A549 (cell line): ENCODE measurements around the gene PRSS56. TPM values are rescaled to one million over a fixed set of nuclear protein-coding genes. Genes with fewer than 3 reads are reported as not detected.

Experiments
- ATAC-seq, 2 experiments: fragments of 200-7000 bp in 1 of 2; fragments of >200 bp in 1 of 2; cut with Nextera tagmentation in 1 of 2; cut with Tn5 transposase in 1 of 2; 3 replicates each; pipeline versions ENCODE4 v1.8.0 to v1.9.1; 2018 to 2020; ENCODE audit warnings: mild to moderate bottlenecking in 1 of 2, moderate library complexity in 1 of 2
- CTCF ChIA-PET: fragments of 300-600 bp; sonication (Branson Sonifier 250); formaldehyde crosslinking; extraction: SDS; loops from one replicate; lab custom pipeline; 2021; ENCODE audit warnings: antibody characterized with exemption, inconsistent platforms; lab: Yijun Ruan, JAX
- POLR2A ChIA-PET: fragments of 350-600 bp; formaldehyde crosslinking; extraction: SDS; loops from one replicate; lab custom pipeline; 2021; ENCODE audit warnings: antibody characterized with exemption, inconsistent platforms; lab: Yijun Ruan, JAX
- DNase-seq, 2 experiments: peaks; one replicate each; pipeline versions ENCODE4 v3.0.0 to v3.0.0-alpha.2; 2011 to 2016; ENCODE audit warnings: low read depth in 1 of 2, low spot score in 1 of 2
- FAIRE-seq: peaks from 2 replicates; lab custom pipeline; 2011; peaks lifted over from hg19 to GRCh38; lab: Jason Lieb, UNC
- H3K27ac ChIP-seq, 2 experiments: fragments of >200 bp; sonication (Bioruptor Twin); formaldehyde crosslinking; 3 replicates each; pipeline ENCODE4 v1.5.1; 2016 to 2017
- H3K4me1 ChIP-seq: fragments of >200 bp; sonication (Bioruptor Twin); formaldehyde crosslinking; 3 replicates; pipeline ENCODE4 v1.6.1; 2016
- H3K4me2 ChIP-seq: fragments of >200 bp; sonication (Bioruptor Twin); formaldehyde crosslinking; 3 replicates; pipeline ENCODE4 v1.6.1; 2016
- H3K4me3 ChIP-seq: fragments of >200 bp; sonication (Bioruptor Twin); formaldehyde crosslinking; 3 replicates; pipeline ENCODE4 v1.5.1; 2016
- H3K9me3 ChIP-seq: fragments of >200 bp; sonication (Bioruptor Twin); formaldehyde crosslinking; 3 replicates; pipeline ENCODE4 v1.6.1; 2016
- BCL3 ChIP-seq: fragments of >200 bp; sonication (Bioruptor Twin); formaldehyde crosslinking; IDR thresholded peaks from 3 replicates; pipeline ENCODE4 v1.6.1; 2016
- EHF ChIP-seq: fragments of 250-450 bp; sonication (Bioruptor Pico); IDR thresholded peaks from 2 replicates; pipeline ENCODE4 v1.5.0; 2020; ENCODE audit warnings: mild to moderate bottlenecking
- EP300 ChIP-seq, 2 experiments: fragments of >200 bp; sonication (Bioruptor Twin); formaldehyde crosslinking; IDR thresholded peaks; 2 replicates in 1 of 2; 3 replicates in 1 of 2; pipeline ENCODE4 v1.6.1; 2016 to 2017
- HES2 ChIP-seq: fragments of >200 bp; sonication (Bioruptor Twin); formaldehyde crosslinking; IDR thresholded peaks from 2 replicates; pipeline ENCODE4 v1.6.1; 2016
- HOXB5 ChIP-seq: fragments of 250-450 bp; sonication (Bioruptor Pico); IDR thresholded peaks from 2 replicates; pipeline ENCODE4 v1.5.0; 2020; ENCODE audit warnings: mild to moderate bottlenecking, moderate library complexity
- JUN ChIP-seq, 2 experiments: fragments of >200 bp; sonication (Bioruptor Twin); formaldehyde crosslinking; IDR thresholded peaks; 2 replicates in 1 of 2; 3 replicates in 1 of 2; pipeline ENCODE4 v1.6.1; 2016 to 2017
- JUNB ChIP-seq: fragments of >200 bp; sonication (Bioruptor Twin); formaldehyde crosslinking; IDR thresholded peaks from 2 replicates; pipeline ENCODE4 v1.6.1; 2016
- KDM1A ChIP-seq: fragments of 200-600 bp; sonication (generic); IDR thresholded peaks from 2 replicates; pipeline ENCODE4 v1.6.1; 2016; ENCODE audit warnings: low read depth, mild to moderate bottlenecking
- MAFK ChIP-seq: fragments of 450-650 bp; IDR thresholded peaks from 2 replicates; pipeline ENCODE4 v1.6.1; 2014; ENCODE audit not compliant: partially characterized antibody
- NR3C1 ChIP-seq: fragments of >200 bp; sonication (Bioruptor Twin); formaldehyde crosslinking; IDR thresholded peaks from 3 replicates; pipeline ENCODE4 v1.6.1; 2017
- RARB ChIP-seq: fragments of 250-450 bp; sonication (Bioruptor Pico); IDR thresholded peaks from 2 replicates; pipeline ENCODE4 v1.8.0; 2021; ENCODE audit warnings: mild to moderate bottlenecking, moderate library complexity
- RNF2 ChIP-seq: fragments of 200-600 bp; sonication (generic); IDR thresholded peaks from 2 replicates; pipeline ENCODE4 v1.6.1; 2016; ENCODE audit warnings: low read depth, mild to moderate bottlenecking, antibody characterized with exemption, moderate library complexity, borderline replicate concordance
- SMC3 ChIP-seq: fragments of >200 bp; sonication (Bioruptor Twin); formaldehyde crosslinking; IDR thresholded peaks from 3 replicates; pipeline ENCODE4 v1.6.1; 2018; ENCODE audit warnings: inconsistent platforms
- SREBF2 ChIP-seq: fragments of 450-650 bp; IDR thresholded peaks from 2 replicates; pipeline ENCODE4 v1.6.1; 2014; ENCODE audit warnings: mild to moderate bottlenecking, moderate library complexity
- TP53 ChIP-seq: fragments of 250-450 bp; sonication (Bioruptor Pico); IDR thresholded peaks from 2 replicates; pipeline ENCODE4 v1.5.0; 2021; ENCODE audit warnings: mild to moderate bottlenecking, moderate library complexity
- ZC3H11A ChIP-seq: fragments of 450-650 bp; IDR thresholded peaks from 2 replicates; pipeline ENCODE4 v1.6.1; 2014; ENCODE audit warnings: antibody characterized with exemption, mild to moderate bottlenecking
- WGBS: methylation state at CpG from one replicate; pipeline ENCODE4 v1.1.6; 2017; ENCODE audit errors: missing lambda C conversion rate; 5-methylcytosine and 5-hydroxymethylcytosine counted together
- polyA plus RNA-seq, 4 experiments: library from polyadenylated mRNA; depleted of rRNA in 3 of 4; stranded (reverse); fragments of >200 nt; fragmentation: RNase III in 1 of 4; extraction: RNeasy Plus Mini Kit Qiagen cat#74134 plus additional on column Dnase treatment in 1 of 4; gene quantifications; 2 replicates in 3 of 4; 3 replicates in 1 of 4; pipeline ENCODE4 v1.2.3, GENCODE V29; 2011 to 2017
- TF ChIP-seq, protein P1 (sequence below): fragments of 450-650 bp; IDR thresholded peaks from 2 replicates; pipeline ENCODE4 v1.6.1; 2014; ENCODE audit warnings: antibody characterized with exemption

The PRSS56 gene
- polyA plus RNA-seq, 2 of the 4 experiments (the other 2 are of a cell fraction): not detected

DNA sequence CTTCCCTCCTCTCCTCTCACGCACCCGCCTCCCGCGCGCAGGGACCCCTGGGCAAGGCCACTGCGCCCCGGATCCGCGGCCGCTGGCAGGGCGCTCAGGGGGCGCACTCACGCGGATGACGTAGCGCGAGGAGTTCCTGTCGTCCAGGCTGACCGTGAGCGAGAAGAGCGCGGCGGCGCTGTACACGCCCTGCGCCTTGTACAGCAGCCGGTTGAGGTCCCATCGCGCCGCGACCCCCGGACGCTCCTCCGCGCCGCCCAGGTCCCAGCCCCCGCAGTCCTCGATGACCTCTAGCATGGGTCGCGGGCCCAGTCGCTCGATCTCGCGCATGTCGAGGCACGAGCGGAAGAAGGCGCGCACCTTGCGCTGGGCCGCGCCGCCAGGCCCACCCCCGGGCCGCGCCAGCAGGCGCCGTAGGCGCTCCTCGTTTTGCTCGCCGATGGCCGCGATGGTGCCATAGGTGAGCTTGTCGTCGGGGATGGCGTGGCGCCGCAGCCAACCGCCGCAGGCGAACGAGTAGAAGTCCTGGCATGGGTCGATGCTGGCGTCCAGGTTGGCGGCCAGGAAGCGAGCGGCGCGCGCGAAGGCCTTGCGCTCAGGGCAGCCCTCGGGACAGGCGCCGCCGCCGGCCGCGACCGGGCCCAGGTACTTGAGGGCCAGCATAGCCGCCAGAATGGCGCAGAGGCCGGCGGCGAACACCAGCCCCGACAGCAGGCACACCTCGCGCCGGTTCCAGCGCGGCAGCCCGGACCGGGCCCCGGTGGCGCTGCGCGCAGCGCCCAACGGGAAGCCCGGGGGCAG is 34.2 kb upstream of the PRSS56 start:
- ATAC-seq (no peak), DNase-seq (no peak), FAIRE-seq (no peak)
- 56% methylated on average over 41 of the region's 111 CpGs for WGBS
- Histone ChIP-seq H3K4me3 (no peak overlapping the region), H3K27ac (no peak overlapping the region), H3K4me2 (no peak overlapping the region; the same call in 2 of the 3 replicates), H3K4me1 (peaks cover 6% of the 10 kb centered on the region; the same call in 1 of the 3 replicates), H3K9me3 (no peaks in the 10 kb centered on the region)
- TF ChIP-seq BCL3 (no peak), RARB (no peak), MAFK (no peak), RNF2 (no peak)
- ChIA-PET POLR2A (no interaction called here), CTCF (no interaction called here)

- TF ChIP-seq NR3C1: no peak
- no peak for TF ChIP-seq EHF (CRISPR knock-in tag)
- no peak for TF ChIP-seq RNF2
- no peak for TF ChIP-seq EP300 (IDR thresholded peaks at IDR 0.05)
- TF ChIP-seq KDM1A: no peak
- TF ChIP-seq JUN (IDR thresholded peaks at IDR 0.05): no peak
- 37% methylated on average over 52 of the region's 74 CpGs for WGBS
- ChIA-PET CTCF (no interaction called here), POLR2A (no interaction called here)
- peak in 1 of 2 experiments; percentile 5; a peak in 3 of 6 replicates for ATAC-seq
- DNase-seq: no peak
- Histone ChIP-seq H3K27ac (no peak overlapping the region), H3K9me3 (no peaks in the 10 kb centered on the region), H3K4me2 (peak overlapping the region; percentile 92), H3K4me1 (peaks cover 6% of the 10 kb centered on the region; the same call in 1 of the 3 replicates), H3K4me3 (peak overlapping the region; percentile 43)
- FAIRE-seq: no peak
Observed at GRCh38 chr2:232486558-232487384, 33.4 kb upstream of the PRSS56 start.

DNA sequence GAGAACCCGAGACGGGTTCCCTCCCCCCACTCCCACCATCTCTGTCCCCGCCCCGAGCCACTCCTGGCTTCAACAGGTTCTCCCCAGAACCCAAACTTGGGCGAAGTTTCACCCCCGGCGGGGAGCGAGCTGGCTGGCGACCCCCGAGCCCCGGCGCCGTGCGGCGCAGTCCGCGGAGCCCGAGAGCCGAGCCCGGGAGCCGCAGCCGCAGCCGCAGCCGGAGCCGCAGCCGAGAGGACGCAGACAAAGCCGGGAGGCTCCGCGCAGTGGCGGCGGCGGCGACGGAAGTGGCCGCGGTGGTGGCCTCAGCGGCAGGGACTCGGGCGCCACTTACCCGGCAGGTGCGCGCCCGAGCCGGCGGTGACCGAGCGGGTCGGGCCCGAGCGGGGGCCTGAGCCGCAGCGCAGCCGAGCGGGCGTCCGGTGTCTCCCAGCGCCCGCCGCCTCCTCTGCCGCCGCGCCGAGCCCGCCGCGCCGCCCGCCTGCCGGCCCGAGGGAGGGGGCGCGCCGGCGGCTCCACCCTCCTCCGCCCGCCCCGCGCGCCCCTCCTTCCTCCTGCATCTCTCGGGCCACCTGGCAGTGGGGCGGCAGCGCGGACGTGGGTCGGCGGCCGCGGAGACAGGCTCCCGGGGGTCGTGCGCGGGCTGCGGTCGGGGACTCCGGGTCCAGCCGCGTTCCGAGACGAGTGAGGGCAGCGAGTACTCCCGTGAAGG is 32.6 kb upstream of the PRSS56 start, which contains the start of gene ECEL1:
ECEL1 (minus strand) TSS at position 450 of the 712 bp plus-strand sequence. CDS start 1,181 bp downstream, outside the sequence.
- H3K27ac ChIP-seq: no peak within 1 kb of the TSS
- POLR2A ChIA-PET: no interaction called here
- WGBS: 5% methylated on average over 3 of the region's 102 CpGs
- no peak for DNase-seq
- H3K4me2 ChIP-seq: peak within 1 kb of the TSS; percentile 92
- peak within 1 kb of the TSS; percentile 43 for H3K4me3 ChIP-seq
- FAIRE-seq: no peak
- peaks cover 6% of the 10 kb centered on the region; the same call in 1 of the 3 replicates for H3K4me1 ChIP-seq
- CTCF ChIA-PET: no interaction called here
- no peak for TF ChIP-seq ZC3H11A
- no peak for TF ChIP-seq SMC3
- no peak for TF ChIP-seq SREBF2
- TF ChIP-seq TP53 (CRISPR knock-in tag): no peak
- TF ChIP-seq, protein P1, sequence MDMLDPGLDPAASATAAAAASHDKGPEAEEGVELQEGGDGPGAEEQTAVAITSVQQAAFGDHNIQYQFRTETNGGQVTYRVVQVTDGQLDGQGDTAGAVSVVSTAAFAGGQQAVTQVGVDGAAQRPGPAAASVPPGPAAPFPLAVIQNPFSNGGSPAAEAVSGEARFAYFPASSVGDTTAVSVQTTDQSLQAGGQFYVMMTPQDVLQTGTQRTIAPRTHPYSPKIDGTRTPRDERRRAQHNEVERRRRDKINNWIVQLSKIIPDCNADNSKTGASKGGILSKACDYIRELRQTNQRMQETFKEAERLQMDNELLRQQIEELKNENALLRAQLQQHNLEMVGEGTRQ: no peak
- TF ChIP-seq HOXB5 (CRISPR knock-in tag): no peak
- TF ChIP-seq JUNB: no peak
- TF ChIP-seq HES2: no peak
- H3K9me3 ChIP-seq: no peaks in the 10 kb centered on the region
- no peak; a peak in 1 of 6 replicates for ATAC-seq
